Measurements from ENCODE around the gene THRB. TPM values are rescaled to one million over a fixed set of nuclear protein-coding genes. Genes with fewer than 3 reads are reported as not detected.
A peak's percentile ranks its signal among the peaks of the same experiment; 100 is the strongest.

The THRB gene
- total RNA-seq: 10 to 100 TPM; 29.8 to 40.2 (median 39.2) TPM

GRCh38 chr3:24494618-24495325 is at the start of gene THRB:
Gene THRB, minus strand, starts transcription at chr3:24494850.
- TF ChIP-seq POLR2A (IDR thresholded peaks at IDR 0.05) (peak; percentile 43), POLR2AphosphoS5 (IDR thresholded peaks at IDR 0.05) (peak; percentile 66 to 72 (median 71)), CTCF (IDR thresholded peaks at IDR 0.05) (peak in 1 of 3 donors; percentile 28)
- DNase-seq (ENCODE audit: low spot score in 2 of 2): peak; percentile 60 to 76
- peak within 1 kb of the TSS; percentile 77 to 94 (median 84) for H3K4me3 ChIP-seq
- H3K27me3 ChIP-seq: no peaks in the 10 kb centered on the region
- no peaks in the 10 kb centered on the region for H3K36me3 ChIP-seq
- H3K27ac ChIP-seq: peak within 1 kb of the TSS; percentile 98
- intact Hi-C loops (cut with DNase I; ENCODE audit: low total_unique reads): no loop called here
- H3K4me1 ChIP-seq: peaks cover 4 to 8% of the 10 kb centered on the region in 2 donors
- no peaks in the 10 kb centered on the region for H3K9me3 ChIP-seq

- no peaks in the 10 kb centered on the region for H3K36me3 ChIP-seq
- no peaks in the 10 kb centered on the region for H3K27me3 ChIP-seq
- H3K4me3 ChIP-seq: no peak overlapping the region
- TF ChIP-seq POLR2AphosphoS5 (IDR thresholded peaks at IDR 0.05): no peak
- no peak for TF ChIP-seq CTCF (IDR thresholded peaks at IDR 0.05)
- no peaks in the 10 kb centered on the region for H3K9me3 ChIP-seq
- no peak overlapping the region for H3K27ac ChIP-seq
- no peak for DNase-seq (ENCODE audit: low spot score in 2 of 2)
- intact Hi-C loops (cut with DNase I; ENCODE audit: low total_unique reads): no loop called here
- no peaks in the 10 kb centered on the region for H3K4me1 ChIP-seq
Observed at GRCh38 chr3:24541935-24542334, 47.3 kb upstream of the THRB start.

GRCh38 chr3:24540821-24541220 is 46.2 kb upstream of the THRB start:
- DNase-seq (ENCODE audit: low spot score in 2 of 2): no peak
- no peaks in the 10 kb centered on the region for H3K27me3 ChIP-seq
- intact Hi-C loops (cut with DNase I; ENCODE audit: low total_unique reads): no loop called here
- no peak overlapping the region for H3K27ac ChIP-seq
- TF ChIP-seq CTCF (IDR thresholded peaks at IDR 0.05): no peak
- no peak for TF ChIP-seq POLR2AphosphoS5 (IDR thresholded peaks at IDR 0.05)
- TF ChIP-seq POLR2A (IDR thresholded peaks at IDR 0.05): no peak
- H3K4me3 ChIP-seq: no peak overlapping the region
- no peaks in the 10 kb centered on the region for H3K9me3 ChIP-seq
- no peaks in the 10 kb centered on the region for H3K4me1 ChIP-seq
- no peaks in the 10 kb centered on the region for H3K36me3 ChIP-seq

- no peak for TF ChIP-seq POLR2AphosphoS5 (IDR thresholded peaks at IDR 0.05)
- no peak for TF ChIP-seq POLR2A (IDR thresholded peaks at IDR 0.05)
- no peak for TF ChIP-seq CTCF (IDR thresholded peaks at IDR 0.05)
- Histone ChIP-seq H3K27ac (no peak overlapping the region), H3K4me1 (no peaks in the 10 kb centered on the region), H3K4me3 (no peak overlapping the region), H3K9me3 (no peaks in the 10 kb centered on the region), H3K27me3 (no peaks in the 10 kb centered on the region), H3K36me3 (no peaks in the 10 kb centered on the region)
- DNase-seq (ENCODE audit: low spot score in 2 of 2): no peak
- intact Hi-C loops (cut with DNase I; ENCODE audit: low total_unique reads): no loop called here
Observed at GRCh38 chr3:24539699-24540098, 45.0 kb upstream of the THRB start.

GRCh38 chr3:24538891-24539290 is 44.2 kb upstream of the THRB start:
- H3K9me3 ChIP-seq: no peaks in the 10 kb centered on the region
- no peaks in the 10 kb centered on the region for H3K36me3 ChIP-seq
- intact Hi-C loops (cut with DNase I; ENCODE audit: low total_unique reads): no loop called here
- no peak overlapping the region for H3K27ac ChIP-seq
- no peaks in the 10 kb centered on the region for H3K4me1 ChIP-seq
- DNase-seq (ENCODE audit: low spot score in 2 of 2): no peak
- TF ChIP-seq POLR2A (IDR thresholded peaks at IDR 0.05) (no peak), POLR2AphosphoS5 (IDR thresholded peaks at IDR 0.05) (no peak), CTCF (IDR thresholded peaks at IDR 0.05) (no peak)
- no peaks in the 10 kb centered on the region for H3K27me3 ChIP-seq
- H3K4me3 ChIP-seq: no peak overlapping the region
